HG02840 (cell line): ENCODE measurements around the gene MATR3.
"Not testable (repeated sequence)": the region's sequence is repeated elsewhere in the genome, so short reads cannot be mapped to it uniquely, and the experiment has no call there.

Source experiments
- ATAC-seq: cut with Tn5 transposase; IDR thresholded peaks from one replicate; pipeline ENCODE4 v1.9.1; 2021; ENCODE audit warnings: mild to moderate bottlenecking, moderate library complexity, moderate number of reproducible peaks; ENCODE audit not compliant: unreplicated experiment, low FRiP score

MATR3 gene

GRCh38 chr5:139293507-139294373 is at the start of gene MATR3:
Gene MATR3, plus strand, starts transcription at chr5:139293740. Its CDS starts 13,676 bp downstream, at chr5:139307416.
- peak; percentile 78 for ATAC-seq

GRCh38 chr5:139245637-139246339 is 47.8 kb upstream of the MATR3 start:
- ATAC-seq, result no peak

- no peak for ATAC-seq
Observed at GRCh38 chr5:139246394-139246793, 47.1 kb upstream of the MATR3 start.

GRCh38 chr5:139248826-139249453 is 44.6 kb upstream of the MATR3 start:
- no peak for ATAC-seq

GRCh38 chr5:139251281-139251687 is 42.3 kb upstream of the MATR3 start:
- no peak for ATAC-seq

GRCh38 chr5:139251695-139252288 is 41.7 kb upstream of the MATR3 start:
- ATAC-seq, result no peak

- ATAC-seq, result no peak
Observed at GRCh38 chr5:139253115-139253514, 40.4 kb upstream of the MATR3 start.

GRCh38 chr5:139256820-139257219 is 36.7 kb upstream of the MATR3 start:
- no peak for ATAC-seq

- ATAC-seq, result no peak
Observed at GRCh38 chr5:139262059-139262741, 31.3 kb upstream of the MATR3 start.

- ATAC-seq, result no peak
Observed at GRCh38 chr5:139262742-139263445, 30.6 kb upstream of the MATR3 start.

- no peak for ATAC-seq
Observed at GRCh38 chr5:139263536-139263935, 30.0 kb upstream of the MATR3 start.

GRCh38 chr5:139263946-139264345 is 29.6 kb upstream of the MATR3 start:
- ATAC-seq, result no peak

- ATAC-seq, result no peak
Observed at GRCh38 chr5:139265001-139265400, 28.5 kb upstream of the MATR3 start.

- ATAC-seq, result no peak
Observed at GRCh38 chr5:139266236-139266635, 27.3 kb upstream of the MATR3 start.

GRCh38 chr5:139267481-139267880 is 26.1 kb upstream of the MATR3 start:
- ATAC-seq, result no peak

GRCh38 chr5:139268364-139269202 is 25.0 kb upstream of the MATR3 start:
- no peak for ATAC-seq

- ATAC-seq, result not testable (repeated sequence)
Observed at GRCh38 chr5:139270718-139271117, 22.8 kb upstream of the MATR3 start.

GRCh38 chr5:139271201-139272027 is 22.1 kb upstream of the MATR3 start:
- ATAC-seq, result no peak
